HL-60/S4 (cell line): ENCODE results near the gene BHLHE23.

Source experiments
- in situ Hi-C: fragments of 300-500 bp; cut with MboI; formaldehyde crosslinking; loops from 2 replicates; pipeline ENCODE4 v1.14.3; 2022; ENCODE audit warnings: low sequenced_read_pairs

BHLHE23 gene

DNA sequence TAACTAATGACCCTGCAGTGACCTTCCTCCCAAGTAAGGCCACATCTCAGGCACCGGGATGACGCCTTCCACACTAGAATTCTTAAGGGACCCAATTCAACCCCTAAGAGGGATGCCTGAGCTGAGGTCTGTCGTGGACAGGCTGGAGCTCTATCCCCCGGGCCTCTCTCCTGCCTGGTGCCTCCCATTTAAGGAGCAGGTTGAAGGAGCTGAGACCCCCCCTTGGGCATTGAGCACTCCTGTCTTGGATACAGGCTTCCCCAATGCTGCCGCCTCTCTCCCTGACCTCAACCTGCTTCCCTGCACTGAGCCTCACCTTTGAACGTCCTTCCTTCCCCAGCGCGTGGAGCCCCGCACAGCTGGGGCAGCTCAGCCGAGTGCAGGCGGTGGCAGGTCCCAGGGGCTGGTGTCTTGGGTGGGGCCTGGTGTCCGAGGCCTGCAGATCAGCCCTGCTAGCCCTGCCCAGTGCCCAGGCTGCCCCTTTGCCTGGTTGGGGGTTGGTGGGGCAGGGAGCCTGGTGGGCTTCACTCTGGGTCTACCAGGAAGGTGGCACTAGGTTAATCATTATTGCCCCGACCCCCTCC, 19.9 kb upstream of the BHLHE23 start:
- in situ Hi-C loops: no loop called here

DNA sequence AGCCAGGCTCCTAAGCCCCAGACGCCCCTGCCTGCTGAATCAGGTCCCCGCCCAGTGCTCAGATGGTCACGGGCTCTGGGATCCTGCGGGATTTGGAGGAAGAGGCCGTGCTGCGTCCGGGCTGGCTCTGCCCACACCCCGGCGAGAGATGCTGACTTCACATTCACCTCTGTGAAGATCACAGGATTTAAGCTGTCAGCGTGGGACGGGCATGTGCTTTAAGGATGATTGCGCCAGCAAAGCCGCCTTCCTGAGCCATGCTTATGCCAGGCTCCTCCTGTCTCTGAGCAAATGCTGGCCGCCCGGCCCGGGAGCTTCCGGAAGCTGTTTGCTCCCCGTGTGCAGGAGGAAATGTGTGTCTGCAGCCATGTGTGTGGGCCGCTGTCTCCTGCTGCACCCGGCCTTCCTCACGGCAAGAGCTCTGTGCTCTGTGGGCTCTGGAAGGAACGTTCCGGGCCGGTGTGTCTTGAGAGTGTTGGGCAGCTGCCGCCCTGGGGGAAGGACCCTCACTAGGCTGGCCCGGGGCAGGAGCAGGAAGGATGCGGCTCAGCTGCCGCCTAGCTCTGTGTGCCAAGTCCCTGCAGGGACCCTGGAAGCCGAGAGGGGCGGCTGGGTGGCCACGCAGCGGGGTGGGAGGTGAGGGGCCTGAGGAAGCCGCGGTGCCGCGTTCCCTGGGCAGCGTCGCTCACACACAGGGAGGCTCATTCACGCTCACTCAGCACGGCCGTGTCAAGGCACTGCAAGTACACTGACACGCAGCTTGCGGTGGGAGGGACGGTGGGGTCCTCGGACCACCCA, 19.0 kb upstream of the BHLHE23 start:
- in situ Hi-C loops: no loop called here

DNA sequence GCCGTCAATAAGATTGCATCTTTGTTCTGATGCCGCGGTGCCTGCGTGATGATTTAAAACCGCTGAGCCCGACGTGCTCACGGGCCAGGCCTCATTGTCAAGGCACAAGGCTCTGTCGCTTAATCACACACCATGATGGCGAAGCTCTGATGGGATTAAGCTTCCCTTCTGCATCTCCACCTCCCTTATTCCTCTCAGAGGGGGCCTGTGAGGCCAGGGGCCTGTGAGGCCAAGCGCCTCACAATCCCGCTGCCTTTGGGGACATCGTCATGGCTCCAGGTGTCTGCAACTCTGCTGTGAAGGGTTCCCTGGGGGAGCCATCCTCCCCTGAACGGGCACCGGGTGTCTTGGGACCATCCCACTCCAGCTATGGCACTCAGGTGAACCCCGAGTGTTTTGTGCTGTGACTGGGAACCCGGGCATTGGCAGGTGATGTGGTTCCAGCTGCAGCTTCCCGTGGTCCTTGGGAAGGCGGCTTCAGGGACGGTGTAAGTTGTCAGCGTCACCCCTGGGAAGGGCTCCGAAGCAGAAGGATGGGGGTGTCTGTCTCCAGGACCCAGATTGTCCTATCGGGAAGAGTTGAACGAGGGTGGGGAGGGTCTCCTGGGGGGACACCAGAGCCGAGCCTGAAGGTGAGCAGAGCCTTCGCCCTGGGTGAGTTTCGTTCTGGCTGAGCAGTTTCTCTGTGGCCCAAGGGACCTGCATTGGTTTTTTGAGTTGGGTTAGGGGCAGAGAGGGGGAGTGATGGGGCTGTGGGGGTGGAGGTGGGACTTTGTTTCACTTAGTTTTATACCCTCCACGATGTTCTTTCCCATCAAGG, 18.0 kb upstream of the BHLHE23 start:
- in situ Hi-C loops: no loop called here

DNA sequence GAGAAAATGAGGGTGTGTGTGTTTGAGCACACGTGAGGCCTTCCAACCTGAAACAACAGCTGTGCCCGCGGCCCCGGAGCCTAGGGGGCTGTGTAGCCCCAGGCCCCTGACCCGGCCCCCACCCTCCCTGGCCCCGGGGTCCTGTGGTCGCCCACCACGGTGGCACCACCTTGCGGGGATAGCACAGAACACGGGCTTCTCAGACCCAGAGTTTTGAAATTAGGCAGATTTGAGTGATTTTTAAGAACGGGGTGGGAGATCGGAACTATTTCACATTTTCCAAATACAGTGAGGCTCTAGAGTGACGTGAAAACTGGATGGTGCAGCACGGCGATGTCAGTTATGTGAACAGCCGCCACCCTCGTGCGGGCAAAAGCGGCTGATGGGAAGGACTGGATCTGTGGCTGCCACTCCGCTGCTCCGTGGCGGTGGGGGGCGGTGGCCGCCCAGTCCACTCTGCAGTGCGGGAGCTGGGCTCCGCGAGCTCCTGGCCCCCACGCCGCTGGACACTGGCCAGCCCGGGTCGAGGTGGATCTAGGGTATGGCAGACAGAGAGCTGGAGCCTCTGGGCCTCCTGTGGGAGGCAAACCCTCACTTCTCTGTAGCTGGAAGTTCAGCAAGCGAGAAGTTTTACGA, 17.3 kb upstream of the BHLHE23 start:
- in situ Hi-C loops: no loop called here

DNA sequence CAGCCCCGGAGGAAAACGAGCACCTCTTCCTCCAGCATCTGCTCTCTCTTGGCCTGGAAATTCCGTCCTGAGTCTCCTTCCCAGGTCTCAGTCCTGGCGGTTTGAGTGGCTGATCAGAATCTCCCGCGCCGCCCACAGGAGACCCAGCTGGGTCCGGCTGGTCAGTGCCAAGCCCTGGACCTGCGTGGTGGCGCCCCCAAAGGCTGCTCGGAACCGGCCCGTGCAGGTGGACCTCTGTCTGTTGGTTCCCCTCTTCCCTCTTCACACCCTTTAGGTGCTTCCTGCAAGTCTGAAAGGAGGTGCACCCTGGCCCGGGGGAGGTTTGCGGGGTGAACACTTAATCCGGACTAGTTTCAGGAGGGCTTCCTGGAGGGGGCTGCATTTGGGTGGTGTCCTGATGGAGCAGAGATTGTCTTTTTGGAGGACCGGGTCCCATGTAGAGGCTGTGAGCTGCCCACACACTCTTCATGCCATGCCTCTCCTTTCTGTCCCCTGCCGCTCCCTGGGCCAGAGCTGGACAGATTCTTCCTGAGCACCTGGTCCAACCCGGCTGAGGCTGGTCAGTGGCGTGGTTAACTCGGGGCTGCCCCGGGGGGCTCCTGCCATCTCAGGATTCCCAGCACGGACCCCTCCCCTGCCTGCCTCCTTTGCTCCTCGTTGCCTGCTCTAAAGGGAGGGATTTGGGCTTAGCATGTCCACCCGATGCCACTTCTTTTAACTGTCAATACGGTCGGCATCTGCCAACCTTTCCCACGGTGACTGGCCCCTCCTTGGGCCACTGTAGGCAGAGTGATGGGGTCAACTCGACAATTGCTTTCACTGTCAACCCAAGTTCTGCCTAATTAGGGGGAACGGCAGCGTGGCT, 16.5 kb upstream of the BHLHE23 start:
- in situ Hi-C loops: no loop called here

DNA sequence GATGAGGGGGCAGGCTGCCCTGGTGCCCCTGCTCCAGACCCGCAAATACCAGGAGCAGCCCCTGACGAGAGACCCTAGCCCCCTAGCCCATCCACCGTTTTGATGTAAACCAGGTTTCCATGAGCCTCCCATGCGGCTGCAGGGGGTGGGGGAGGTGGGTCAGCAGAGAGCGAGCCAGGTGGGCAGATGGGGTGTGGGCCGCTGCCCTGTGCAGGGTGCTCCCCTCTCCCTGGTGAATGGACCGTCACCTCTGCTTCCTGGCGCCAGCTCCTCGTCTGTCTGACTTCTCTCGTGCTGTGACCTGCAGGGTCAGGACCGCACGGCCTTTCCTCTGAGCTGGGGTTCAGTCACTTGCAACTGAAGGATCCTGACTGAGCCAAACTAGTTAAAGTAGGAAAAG, 15.7 kb upstream of the BHLHE23 start:
- in situ Hi-C loops: no loop called here

GRCh38 chr20:63021356-63022321, 14.9 kb upstream of the BHLHE23 start:
- in situ Hi-C loops: no loop called here

- in situ Hi-C loops: no loop called here
Observed at GRCh38 chr20:63020681-63021080, 13.9 kb upstream of the BHLHE23 start.

DNA sequence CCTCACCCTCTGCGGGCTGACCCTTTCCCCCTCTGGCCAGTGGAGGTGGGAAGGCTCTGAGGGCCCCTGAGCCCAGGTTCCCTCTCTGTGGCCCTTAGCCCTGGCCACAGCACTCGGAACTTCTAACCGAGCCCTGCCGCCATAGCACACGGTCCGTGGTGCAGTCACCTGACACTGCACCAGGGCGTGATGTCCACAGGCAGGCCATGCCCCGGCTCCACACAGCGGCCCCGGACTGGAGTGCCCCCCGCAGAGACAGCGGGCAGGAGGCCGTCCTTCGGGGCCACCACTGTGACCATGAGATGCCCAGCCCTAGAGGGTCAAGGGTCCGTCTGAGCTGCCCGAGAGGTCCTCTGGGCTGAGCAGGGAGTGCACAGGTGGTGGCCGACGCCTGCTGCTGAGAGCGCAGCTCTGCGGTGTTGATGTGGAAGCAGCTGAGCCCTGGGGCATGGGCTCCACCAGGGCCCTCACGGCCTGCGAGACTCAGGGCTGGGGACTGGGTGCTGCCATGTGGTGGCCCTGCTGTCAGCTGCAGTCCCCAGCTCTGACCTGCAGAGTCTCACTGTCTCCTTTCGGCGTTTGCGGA, 11.2 kb upstream of the BHLHE23 start:
- in situ Hi-C loops: no loop called here

DNA sequence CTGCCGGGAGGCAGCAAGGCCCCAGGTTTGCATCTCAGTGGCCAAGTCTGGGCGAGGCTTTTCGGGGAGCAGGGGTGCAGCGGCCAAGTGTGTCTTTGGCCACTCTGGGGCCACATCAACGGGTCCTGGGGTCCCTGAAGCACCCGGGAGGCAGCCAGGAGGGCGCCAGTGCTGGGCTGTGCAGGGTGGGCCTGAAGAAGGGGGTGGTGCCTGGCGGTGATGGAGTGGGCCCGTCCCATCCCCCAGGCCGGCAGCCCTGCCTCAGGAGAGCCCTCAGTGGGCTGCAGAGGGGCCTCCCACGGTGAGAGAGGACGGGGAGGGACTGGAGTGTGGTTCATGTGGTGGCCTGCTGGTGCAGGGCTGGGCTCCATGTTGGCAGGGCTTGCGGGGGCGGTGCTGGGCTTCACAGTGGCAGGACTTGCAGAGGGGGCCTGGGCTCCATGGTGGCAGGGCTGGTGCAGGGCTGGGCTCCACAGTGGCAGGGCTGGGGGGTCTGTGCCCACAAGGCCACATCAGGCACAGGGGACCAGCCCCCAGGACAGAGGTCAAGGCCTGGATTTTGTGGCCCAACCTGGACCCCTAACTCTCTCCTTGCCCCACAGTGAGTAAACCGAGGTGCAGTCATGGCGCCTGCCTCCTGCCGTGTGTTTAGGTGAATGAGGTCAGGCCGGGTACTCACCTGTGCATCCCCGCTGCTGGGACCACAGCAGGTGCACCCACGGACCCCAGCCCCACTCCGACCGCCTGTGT, 10.5 kb upstream of the BHLHE23 start:
- in situ Hi-C loops: no loop called here

- in situ Hi-C loops: no loop called here
Observed at GRCh38 chr20:63016514-63017075, 9.8 kb upstream of the BHLHE23 start.

GRCh38 chr20:63015662-63016361, 9.0 kb upstream of the BHLHE23 start:
- in situ Hi-C loops: no loop called here

- in situ Hi-C loops: no loop called here
Observed at GRCh38 chr20:63015147-63015661, 8.4 kb upstream of the BHLHE23 start.

DNA sequence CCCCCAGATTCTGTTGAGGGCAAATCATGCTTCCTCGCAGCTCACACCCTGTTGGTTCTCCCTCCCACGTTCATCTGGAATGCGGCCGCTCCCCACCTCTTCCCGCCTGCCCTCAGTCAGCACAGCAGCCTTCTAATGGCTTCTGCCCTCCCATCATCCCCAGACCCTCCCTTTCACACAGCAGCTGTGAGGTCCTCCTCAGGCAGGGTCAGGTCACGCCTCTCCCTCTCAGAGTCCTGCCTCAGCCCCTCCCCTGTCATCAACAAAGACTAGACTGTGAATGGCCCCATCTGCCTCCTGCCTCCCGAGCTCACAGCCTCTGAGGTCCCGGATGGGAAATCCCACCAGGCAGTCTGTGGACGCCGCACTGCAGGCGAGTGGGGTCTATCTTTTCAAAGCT, 7.9 kb upstream of the BHLHE23 start:
- in situ Hi-C loops: no loop called here

GRCh38 chr20:63014287-63014686, 7.5 kb upstream of the BHLHE23 start:
- in situ Hi-C loops: no loop called here

DNA sequence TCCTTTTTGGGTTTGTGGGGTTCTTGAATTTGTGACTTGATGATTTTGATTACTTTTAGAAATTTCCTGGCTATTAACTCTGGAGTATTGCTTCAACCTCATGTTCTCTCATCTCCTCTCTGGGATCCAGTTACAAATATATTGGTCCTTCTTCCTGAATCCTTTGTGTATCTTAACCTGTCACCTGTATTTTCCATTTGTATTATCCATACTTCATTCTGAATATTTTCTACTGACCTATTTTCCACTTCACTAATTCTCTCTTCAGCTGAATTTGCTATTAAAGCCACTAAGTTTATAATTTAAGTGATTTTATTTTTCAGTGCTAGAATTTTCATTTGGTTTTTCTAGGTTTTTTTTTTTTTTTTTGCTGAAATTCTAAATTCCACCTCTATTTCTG, 6.4 kb upstream of the BHLHE23 start:
- in situ Hi-C loops: no loop called here

DNA sequence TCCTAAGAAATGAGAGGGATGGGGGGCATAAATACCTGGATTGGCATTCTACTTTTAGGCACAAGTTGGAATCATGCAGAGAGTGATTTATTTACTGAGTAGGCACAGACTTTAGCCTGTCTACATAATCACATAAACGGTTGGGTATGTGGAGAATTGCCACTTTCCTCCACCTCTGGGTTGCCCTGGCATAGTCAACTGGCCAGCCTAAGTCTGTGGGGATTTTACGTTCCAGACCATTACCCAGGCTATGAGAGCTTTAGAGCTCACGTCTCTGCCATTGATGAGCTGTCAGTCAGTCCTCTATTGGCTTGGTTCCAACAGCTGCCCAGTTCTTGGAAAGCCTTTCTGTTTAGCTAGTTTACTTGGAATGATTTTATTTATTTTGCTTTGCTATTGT, 5.0 kb upstream of the BHLHE23 start:
- in situ Hi-C loops: no loop called here
